Mesenchymal stem cell (in vitro differentiated cells and primary cell): ENCODE results near the gene CLASP1.

Source experiments
- DNase-seq: peaks from one replicate; pipeline ENCODE4 v3.0.0-alpha.2; 2013
- H2AFZ ChIP-seq: one replicate; pipeline ENCODE4 v1.6.1; 2013; ENCODE audit warnings: low read depth, mild to moderate bottlenecking, control low read depth, inconsistent platforms, low read length, moderate library complexity
- H2AK5ac ChIP-seq: 2 replicates; pipeline ENCODE4 v1.6.1; 2013; ENCODE audit warnings: low read length, moderate library complexity, mild to moderate bottlenecking, inconsistent platforms; ENCODE audit not compliant: severe bottlenecking
- H2BK120ac ChIP-seq: one replicate; pipeline ENCODE4 v1.6.1; 2013; ENCODE audit warnings: low read depth, mild to moderate bottlenecking, inconsistent platforms, low read length, moderate library complexity
- H2BK12ac ChIP-seq, 2 experiments: one replicate each; pipeline ENCODE4 v1.6.1; 2013; ENCODE audit warnings: inconsistent platforms in 2 of 2, low read length in 2 of 2, mild to moderate bottlenecking in 2 of 2, moderate library complexity in 2 of 2, control low read depth in 1 of 2
- H2BK15ac ChIP-seq: one replicate; pipeline ENCODE4 v1.6.1; 2013; ENCODE audit warnings: mild to moderate bottlenecking, low read depth, inconsistent platforms; ENCODE audit not compliant: poor library complexity, severe bottlenecking
- H2BK5ac ChIP-seq: 2 replicates; pipeline ENCODE4 v1.6.1; 2013; ENCODE audit warnings: low read depth, mild to moderate bottlenecking, low read length, control low read depth, inconsistent platforms; ENCODE audit not compliant: poor library complexity, severe bottlenecking
- H3K14ac ChIP-seq, 2 experiments: one replicate each; pipeline ENCODE4 v1.6.1; 2013; ENCODE audit warnings: inconsistent platforms in 2 of 2, low read length in 2 of 2, control low read depth in 1 of 2, mild to moderate bottlenecking in 1 of 2, moderate library complexity in 1 of 2
- H3K18ac ChIP-seq, 2 experiments: one replicate each; pipeline ENCODE4 v1.6.1; 2013; ENCODE audit warnings: inconsistent platforms in 2 of 2, low read length in 2 of 2, control low read depth in 1 of 2, low read depth in 1 of 2, mild to moderate bottlenecking in 1 of 2
- H3K23ac ChIP-seq, 2 experiments: one replicate each; pipeline ENCODE4 v1.6.1; 2013; ENCODE audit warnings: inconsistent platforms in 2 of 2, low read length in 2 of 2, mild to moderate bottlenecking in 2 of 2, moderate library complexity in 2 of 2, control low read depth in 1 of 2
- H3K27ac ChIP-seq: 2 replicates; pipeline ENCODE4 v1.5.1; 2013; ENCODE audit warnings: mild to moderate bottlenecking, moderate library complexity, low read length, control low read depth, inconsistent platforms; ENCODE audit not compliant: poor library complexity, severe bottlenecking
- H3K27me3 ChIP-seq, 2 experiments: 2 replicates each; pipeline versions ENCODE4 v1.6.1 to v1.7.0; 2013; ENCODE audit warnings: low read length in 2 of 2, mild to moderate bottlenecking in 2 of 2, moderate library complexity in 2 of 2, control low read depth in 1 of 2, inconsistent platforms in 1 of 2; ENCODE audit not compliant: control insufficient read depth in 1 of 2, insufficient read depth in 1 of 2
- H3K36me3 ChIP-seq, 2 experiments: 2 replicates each; pipeline versions ENCODE4 v1.6.1 to v1.7.0; 2013; ENCODE audit warnings: low read length in 2 of 2, control low read depth in 1 of 2, inconsistent platforms in 1 of 2, low read depth in 1 of 2, mild to moderate bottlenecking in 1 of 2; ENCODE audit not compliant: insufficient read depth in 2 of 2, control insufficient read depth in 1 of 2
- H3K4ac ChIP-seq, 2 experiments: one replicate each; pipeline ENCODE4 v1.6.1; 2013; ENCODE audit warnings: inconsistent platforms in 2 of 2, low read length in 2 of 2, mild to moderate bottlenecking in 2 of 2, moderate library complexity in 2 of 2, control low read depth in 1 of 2, low read depth in 1 of 2
- H3K4me1 ChIP-seq: 2 replicates; pipeline ENCODE4 v1.6.1; 2013; ENCODE audit warnings: low read depth, low read length, control low read depth; ENCODE audit not compliant: control insufficient read depth, insufficient read depth
- H3K4me2 ChIP-seq: 2 replicates; pipeline ENCODE4 v1.6.1; 2013; ENCODE audit warnings: low read length, mild to moderate bottlenecking, inconsistent platforms; ENCODE audit not compliant: poor library complexity, severe bottlenecking
- H3K4me3 ChIP-seq, 2 experiments: 2 replicates each; pipeline versions ENCODE4 v1.5.1 to v1.7.0; 2013; ENCODE audit warnings: low read length in 2 of 2, mild to moderate bottlenecking in 2 of 2, control low read depth in 1 of 2, low read depth in 1 of 2; ENCODE audit not compliant: insufficient read depth in 1 of 2
- H3K79me1 ChIP-seq: replicated peaks from 2 replicates; pipeline ENCODE4 v1.6.1; 2013; ENCODE audit warnings: mild to moderate bottlenecking, control low read depth, low read length, inconsistent platforms; ENCODE audit not compliant: poor library complexity, severe bottlenecking
- H3K9ac ChIP-seq: 2 replicates; pipeline ENCODE4 v1.7.0; 2013; ENCODE audit warnings: mild to moderate bottlenecking, low read length, moderate library complexity
- H3K9me3 ChIP-seq: 2 replicates; pipeline ENCODE4 v1.7.0; 2013; ENCODE audit warnings: mild to moderate bottlenecking, low read length; ENCODE audit not compliant: control insufficient read depth
- H4K8ac ChIP-seq: one replicate; pipeline ENCODE4 v1.6.1; 2013; ENCODE audit warnings: inconsistent platforms, mild to moderate bottlenecking, low read length, moderate library complexity
- H4K91ac ChIP-seq: one replicate; pipeline ENCODE4 v1.6.1; 2013; ENCODE audit warnings: mild to moderate bottlenecking, low read length, inconsistent platforms
- WGBS: methylation state at CpG from one replicate; pipeline ENCODE4 v1.1.7; 2013; ENCODE audit warnings: mixed read lengths; 5-methylcytosine and 5-hydroxymethylcytosine counted together

The CLASP1 gene

GRCh38 chr2:121483021-121483420 is 166.2 kb downstream of the CLASP1 start:
- no peak overlapping the region for H4K8ac ChIP-seq
- no peak overlapping the region for H3K23ac ChIP-seq
- H3K27ac ChIP-seq = no peak overlapping the region
- no peak overlapping the region for H4K91ac ChIP-seq
- no peak overlapping the region for H2BK5ac ChIP-seq
- H2BK12ac ChIP-seq = no peak overlapping the region
- no peak overlapping the region for H3K14ac ChIP-seq
- H3K4me1 ChIP-seq = peaks cover 10% of the 10 kb centered on the region
- no peaks in the 10 kb centered on the region for H3K27me3 ChIP-seq
- H3K18ac ChIP-seq = no peak overlapping the region
- H3K4me2 ChIP-seq = no peak overlapping the region
- peaks cover 34% of the 10 kb centered on the region for H3K79me1 ChIP-seq
- 100% methylated on average over 1 of the region's 1 CpG for WGBS
- peaks cover 8 to 9% of the 10 kb centered on the region in 2 experiments for H3K36me3 ChIP-seq
- H2AFZ ChIP-seq = no peak overlapping the region
- H2BK120ac ChIP-seq = no peak overlapping the region
- H2BK15ac ChIP-seq = no peak overlapping the region
- no peaks in the 10 kb centered on the region for H3K9me3 ChIP-seq
- no peak overlapping the region for H3K9ac ChIP-seq
- H2AK5ac ChIP-seq = no peak overlapping the region
- DNase-seq = no peak
- no peak overlapping the region for H3K4ac ChIP-seq
- H3K4me3 ChIP-seq = no peak overlapping the region

GRCh38 chr2:121480826-121481225 is 168.4 kb downstream of the CLASP1 start:
- Histone ChIP-seq H2BK12ac (no peak overlapping the region), H2AK5ac (no peak overlapping the region), H2BK120ac (no peak overlapping the region), H2AFZ (no peak overlapping the region), H3K36me3 (peaks cover 8 to 9% of the 10 kb centered on the region in 2 experiments), H3K14ac (no peak overlapping the region), H3K27ac (no peak overlapping the region), H3K18ac (no peak overlapping the region), H3K4me1 (peaks cover 12% of the 10 kb centered on the region), H3K9me3 (no peaks in the 10 kb centered on the region), H3K79me1 (peaks cover 36% of the 10 kb centered on the region), H3K23ac (no peak overlapping the region), H3K9ac (no peak overlapping the region), H2BK15ac (no peak overlapping the region), H3K4me2 (no peak overlapping the region), H4K91ac (no peak overlapping the region), H2BK5ac (no peak overlapping the region), H3K4ac (no peak overlapping the region), H4K8ac (no peak overlapping the region), H3K4me3 (no peak overlapping the region), H3K27me3 (no peaks in the 10 kb centered on the region)
- WGBS = 89% methylated on average over 4 of the region's 5 CpGs
- DNase-seq = peak; percentile 54

- peaks cover 37% of the 10 kb centered on the region for H3K79me1 ChIP-seq
- no peaks in the 10 kb centered on the region for H3K9me3 ChIP-seq
- no peak overlapping the region for H3K4me3 ChIP-seq
- H3K27ac ChIP-seq = no peak overlapping the region
- no peak overlapping the region for H3K18ac ChIP-seq
- H2BK120ac ChIP-seq = no peak overlapping the region
- H3K14ac ChIP-seq = no peak overlapping the region
- no peak overlapping the region for H3K4me2 ChIP-seq
- DNase-seq = no peak
- H2AK5ac ChIP-seq = no peak overlapping the region
- no peak overlapping the region for H3K9ac ChIP-seq
- H3K4me1 ChIP-seq = peaks cover 12% of the 10 kb centered on the region
- H2BK5ac ChIP-seq = no peak overlapping the region
- H2BK15ac ChIP-seq = no peak overlapping the region
- no peak overlapping the region for H2BK12ac ChIP-seq
- H3K27me3 ChIP-seq = no peaks in the 10 kb centered on the region
- no peak overlapping the region for H4K91ac ChIP-seq
- no peak overlapping the region for H4K8ac ChIP-seq
- peaks cover 8 to 9% of the 10 kb centered on the region in 2 experiments for H3K36me3 ChIP-seq
- H2AFZ ChIP-seq = no peak overlapping the region
- H3K4ac ChIP-seq = no peak overlapping the region
- 93% methylated on average over 8 of the region's 8 CpGs for WGBS
- H3K23ac ChIP-seq = no peak overlapping the region
Measured at GRCh38 chr2:121479882-121480522, 169.3 kb downstream of the CLASP1 start.

- Histone ChIP-seq H3K4me2 (no peak overlapping the region), H3K14ac (peak overlapping the region in 1 of 2 experiments; percentile 83), H2BK15ac (no peak overlapping the region), H3K27me3 (no peaks in the 10 kb centered on the region), H3K4me1 (peaks cover 9% of the 10 kb centered on the region), H2AK5ac (no peak overlapping the region), H3K18ac (no peak overlapping the region), H3K9ac (no peak overlapping the region), H3K79me1 (peaks cover 37% of the 10 kb centered on the region), H3K23ac (no peak overlapping the region), H3K27ac (no peak overlapping the region), H3K4ac (no peak overlapping the region), H3K9me3 (no peaks in the 10 kb centered on the region), H4K91ac (no peak overlapping the region), H2BK120ac (no peak overlapping the region), H2BK12ac (no peak overlapping the region), H3K36me3 (peaks cover 8 to 9% of the 10 kb centered on the region in 2 experiments), H2BK5ac (no peak overlapping the region), H4K8ac (no peak overlapping the region), H2AFZ (no peak overlapping the region), H3K4me3 (no peak overlapping the region)
- WGBS = 94% methylated on average over 1 of the region's 6 CpGs
- no peak for DNase-seq
Measured at GRCh38 chr2:121478996-121479745, 170.1 kb downstream of the CLASP1 start.
